GM19099 (cell line): ENCODE results near the gene GEMIN4.

Experiments used
- POLR2A ChIP-seq: IDR thresholded peaks from 3 replicates; pipeline ENCODE4 v1.6.1; 2011; ENCODE audit warnings: low read depth; ENCODE audit not compliant: insufficient read length; ENCODE audit errors: extremely low read depth

GEMIN4 gene

DNA sequence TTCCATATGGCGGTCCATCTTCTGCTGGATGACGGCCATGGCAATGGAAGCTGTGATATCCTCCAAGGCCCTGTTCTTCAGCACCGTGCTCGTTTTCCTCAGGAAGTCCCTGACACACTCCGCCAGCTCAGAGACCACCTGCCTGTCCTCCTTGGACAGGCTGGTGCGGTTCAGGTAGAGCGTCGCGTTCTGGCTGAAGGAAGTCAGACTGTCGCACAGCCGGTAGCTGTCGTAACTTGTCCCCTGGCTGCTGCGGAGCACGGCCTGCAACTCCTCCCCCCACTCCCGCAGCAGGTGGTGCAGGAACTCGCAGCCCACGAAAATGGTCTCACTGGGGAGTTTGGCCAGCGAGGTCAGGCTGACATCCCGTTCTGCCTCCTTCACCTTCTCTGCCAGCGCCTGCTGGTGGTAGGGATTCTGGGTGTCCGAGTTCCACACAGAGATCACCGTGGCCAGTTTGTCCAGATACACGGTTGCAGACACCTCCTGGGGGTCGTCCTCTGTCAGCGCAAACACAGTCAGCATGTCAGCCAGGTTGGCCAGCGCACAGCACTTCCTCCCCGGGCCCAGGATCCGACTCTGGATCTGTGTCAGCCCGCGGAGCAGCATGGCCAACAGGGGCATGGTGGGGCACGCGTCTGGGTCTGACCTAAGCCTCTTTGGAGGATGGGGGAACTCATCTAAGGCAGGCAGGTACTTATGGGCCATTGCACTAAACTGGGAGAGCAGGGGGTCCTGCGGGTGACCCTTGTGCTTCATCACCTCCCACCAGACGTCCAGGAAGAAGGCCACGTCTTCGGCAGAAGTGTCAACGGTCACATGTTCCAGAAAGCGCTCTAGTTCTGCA lies 5.1 kb downstream of the GEMIN4 start:
- TF ChIP-seq POLR2A: no peak

- no peak for TF ChIP-seq POLR2A
These were observed 5.9 kb downstream of the GEMIN4 start for GRCh38 chr17:746181-746580.

- TF ChIP-seq POLR2A: no peak
These were observed 6.7 kb downstream of the GEMIN4 start for GRCh38 chr17:745406-745805.

- TF ChIP-seq POLR2A: no peak
These were observed 7.1 kb downstream of the GEMIN4 start for GRCh38 chr17:744937-745336.

DNA sequence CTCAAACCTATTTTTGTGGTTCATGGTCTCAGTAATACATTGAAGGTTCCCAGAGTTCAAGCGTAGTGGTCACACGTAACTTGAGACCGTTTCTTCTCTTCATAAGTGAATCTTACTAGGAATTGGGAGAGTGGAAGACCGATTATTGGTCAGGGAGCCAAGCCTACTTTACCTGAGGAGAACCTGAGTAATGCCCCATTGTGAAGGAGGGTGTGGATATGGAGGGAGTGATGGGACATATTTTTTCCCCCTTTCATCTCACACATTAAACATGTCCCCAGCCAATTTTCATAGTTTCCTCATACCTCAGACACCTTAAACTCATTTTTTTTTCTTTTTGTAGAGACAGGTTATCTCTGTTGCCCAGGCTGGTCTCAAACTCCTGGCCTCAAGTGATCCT lies 8.9 kb downstream of the GEMIN4 start:
- no peak for TF ChIP-seq POLR2A

GRCh38 chr17:742147-742793 lies 9.8 kb downstream of the GEMIN4 start:
- no peak for TF ChIP-seq POLR2A

GRCh38 chr17:740240-741017 lies 11.6 kb downstream of the GEMIN4 start:
- TF ChIP-seq POLR2A: peak; percentile 30

- TF ChIP-seq POLR2A: no peak
These were observed 14.4 kb downstream of the GEMIN4 start for GRCh38 chr17:737561-738113.

- no peak for TF ChIP-seq POLR2A
These were observed 18.3 kb downstream of the GEMIN4 start for GRCh38 chr17:733743-734142.

GRCh38 chr17:732902-733720 lies 19.0 kb downstream of the GEMIN4 start:
- no peak for TF ChIP-seq POLR2A

DNA sequence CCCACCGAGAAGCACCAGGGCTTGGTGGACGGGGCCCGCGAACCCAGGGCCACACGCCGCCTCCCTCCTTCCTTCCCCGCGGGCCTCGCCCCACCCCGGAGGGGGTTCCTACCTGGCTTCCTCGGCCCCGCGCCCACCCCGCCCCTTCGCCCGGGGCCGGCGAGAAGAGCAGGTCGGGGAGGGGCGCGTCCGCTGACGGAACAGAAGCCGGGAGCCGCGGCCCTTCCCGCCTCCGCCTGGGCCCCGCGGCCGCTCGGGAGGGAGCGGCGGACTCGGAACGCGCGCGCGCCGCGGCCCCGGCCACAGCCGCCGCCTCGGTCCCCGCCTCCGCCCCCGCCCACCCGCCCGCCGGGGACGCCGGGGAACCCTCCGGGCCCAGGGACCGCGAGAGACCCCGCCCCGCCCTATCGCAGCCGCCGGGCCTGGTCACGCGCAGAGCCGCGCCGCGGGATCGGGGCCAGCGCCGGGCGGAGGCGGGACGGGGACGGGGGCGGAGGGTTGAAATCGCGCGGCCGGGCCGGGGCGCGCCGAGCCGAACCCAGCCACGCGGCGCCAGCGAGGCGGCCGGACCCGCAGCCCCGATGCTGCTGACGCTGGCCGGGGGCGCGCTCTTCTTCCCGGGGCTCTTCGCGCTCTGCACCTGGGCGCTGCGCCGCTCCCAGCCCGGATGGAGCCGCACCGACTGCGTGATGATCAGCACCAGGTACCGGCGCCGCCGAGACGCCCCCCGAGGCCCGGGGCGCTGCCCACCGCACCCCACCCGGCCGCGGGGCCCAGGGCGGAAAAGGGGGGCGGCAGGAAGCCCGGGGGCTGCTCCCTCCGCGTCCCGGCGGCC lies 19.8 kb downstream of the GEMIN4 start, which contains the start of gene TLCD3A:
TSS of gene TLCD3A (plus strand) at position 530 of the 835 bp plus-strand sequence. CDS start at position 582, 52 bp downstream.
- peak; percentile 50 for TF ChIP-seq POLR2A

DNA sequence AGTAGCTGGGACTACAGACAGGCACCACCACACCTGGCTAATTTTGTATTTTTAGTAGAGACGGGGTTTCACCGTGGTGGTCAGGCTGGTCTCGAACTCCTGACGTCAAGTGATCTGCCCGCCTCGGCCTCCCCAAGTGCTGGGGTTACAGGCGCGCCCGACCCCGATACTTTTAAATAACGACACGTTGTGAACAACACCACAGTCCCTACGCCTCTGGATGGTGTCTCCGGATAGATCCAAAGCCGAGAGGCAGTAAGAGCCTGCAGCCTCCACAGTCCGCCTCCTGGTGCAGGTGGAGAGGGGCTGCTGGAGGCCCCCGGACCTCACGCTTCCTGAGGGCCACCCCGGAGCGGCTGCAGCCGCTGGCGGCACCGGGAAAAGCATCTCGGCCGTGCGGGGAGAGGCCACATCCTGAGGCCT lies 20.4 kb downstream of the GEMIN4 start:
- no peak for TF ChIP-seq POLR2A

DNA sequence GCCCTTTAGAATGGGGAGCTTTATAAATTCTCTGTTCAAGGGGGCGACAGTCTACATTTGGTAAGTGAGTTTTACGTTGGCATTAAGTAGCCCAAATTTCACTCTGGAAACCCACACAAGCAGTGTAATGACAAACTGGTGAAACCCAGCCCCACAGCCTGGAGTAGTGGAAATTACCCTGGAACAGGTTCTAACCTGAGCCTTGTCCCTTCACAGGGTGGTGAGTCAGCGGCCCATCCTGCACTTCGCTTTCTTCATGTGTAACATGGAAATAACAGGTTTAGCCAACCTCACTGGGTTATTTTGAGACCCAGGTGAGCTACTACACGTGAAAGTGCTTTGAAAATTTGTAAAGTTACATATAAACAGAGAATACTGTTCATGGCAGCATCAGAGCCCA lies 23.2 kb downstream of the GEMIN4 start:
- no peak for TF ChIP-seq POLR2A
